GM12874 (cell line): Measurements from ENCODE around the gene BANP.

Experiments
- TF ChIP-seq, protein P1 (sequence below): IDR thresholded peaks from 2 replicates; pipeline ENCODE4 v1.5.1; 2011; ENCODE audit warnings: low read depth, mild to moderate bottlenecking, control low read depth, low read length, moderate library complexity; ENCODE audit not compliant: insufficient read depth

Gene BANP

DNA sequence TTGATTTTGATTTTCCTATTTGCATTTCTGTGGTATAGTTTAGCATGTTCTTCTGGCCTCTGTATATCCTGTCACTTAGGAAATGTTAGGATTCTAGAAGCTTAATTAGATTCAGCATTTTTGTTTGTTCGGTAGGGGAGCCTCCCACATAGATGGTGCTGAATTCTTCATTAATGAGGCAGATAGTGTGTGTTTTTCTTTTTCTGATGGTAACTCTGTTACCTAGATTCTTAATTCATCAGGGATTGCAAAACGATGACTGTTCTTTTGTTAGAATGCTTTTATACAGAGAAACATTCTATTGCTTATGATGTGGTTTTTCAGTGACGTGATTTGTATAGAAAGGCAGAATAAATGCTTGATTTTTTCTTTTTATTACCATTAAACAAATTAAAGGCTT lies 19.0 kb downstream of the BANP start:
- TF ChIP-seq, protein P1, sequence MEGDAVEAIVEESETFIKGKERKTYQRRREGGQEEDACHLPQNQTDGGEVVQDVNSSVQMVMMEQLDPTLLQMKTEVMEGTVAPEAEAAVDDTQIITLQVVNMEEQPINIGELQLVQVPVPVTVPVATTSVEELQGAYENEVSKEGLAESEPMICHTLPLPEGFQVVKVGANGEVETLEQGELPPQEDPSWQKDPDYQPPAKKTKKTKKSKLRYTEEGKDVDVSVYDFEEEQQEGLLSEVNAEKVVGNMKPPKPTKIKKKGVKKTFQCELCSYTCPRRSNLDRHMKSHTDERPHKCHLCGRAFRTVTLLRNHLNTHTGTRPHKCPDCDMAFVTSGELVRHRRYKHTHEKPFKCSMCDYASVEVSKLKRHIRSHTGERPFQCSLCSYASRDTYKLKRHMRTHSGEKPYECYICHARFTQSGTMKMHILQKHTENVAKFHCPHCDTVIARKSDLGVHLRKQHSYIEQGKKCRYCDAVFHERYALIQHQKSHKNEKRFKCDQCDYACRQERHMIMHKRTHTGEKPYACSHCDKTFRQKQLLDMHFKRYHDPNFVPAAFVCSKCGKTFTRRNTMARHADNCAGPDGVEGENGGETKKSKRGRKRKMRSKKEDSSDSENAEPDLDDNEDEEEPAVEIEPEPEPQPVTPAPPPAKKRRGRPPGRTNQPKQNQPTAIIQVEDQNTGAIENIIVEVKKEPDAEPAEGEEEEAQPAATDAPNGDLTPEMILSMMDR = no peak

DNA sequence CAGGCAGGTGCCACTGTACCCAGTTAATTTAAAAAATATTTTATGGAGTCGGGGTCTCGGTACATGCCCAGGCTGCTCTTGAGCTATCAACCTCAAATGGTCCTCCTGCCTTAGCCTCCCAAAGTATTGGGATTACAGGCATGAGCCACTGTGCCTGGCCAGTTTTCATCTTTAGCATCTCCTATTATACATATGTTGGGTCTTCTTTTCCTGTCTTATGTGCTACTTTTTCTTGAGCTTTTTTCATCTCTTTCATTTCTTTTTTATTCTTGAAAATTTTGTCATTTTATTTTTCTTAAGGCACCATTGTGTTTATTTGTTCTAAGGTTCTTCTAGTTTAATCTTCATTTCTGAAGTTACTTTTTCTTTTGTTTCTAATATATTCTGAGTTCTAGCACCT lies 20.7 kb downstream of the BANP start:
- TF ChIP-seq, protein P1 = no peak

DNA sequence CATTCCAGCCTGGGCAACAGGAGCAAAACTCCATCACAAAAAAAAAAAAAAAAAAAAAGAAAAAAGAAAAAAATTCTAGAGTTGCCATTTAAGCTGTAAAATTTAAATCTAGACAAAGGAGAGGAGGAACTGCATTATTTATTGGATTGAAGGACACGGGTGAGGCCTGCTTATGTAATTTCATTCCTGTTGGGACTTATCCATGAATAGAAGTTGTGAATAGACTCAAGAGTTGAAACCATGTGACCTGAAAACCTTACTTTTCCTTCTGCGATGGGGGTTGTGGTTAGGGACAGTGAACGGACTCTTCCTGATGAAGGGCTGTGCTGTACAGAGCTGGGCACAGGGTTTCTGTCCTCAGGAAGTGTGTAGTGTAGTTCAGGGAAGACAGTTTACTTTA lies 22.5 kb downstream of the BANP start:
- TF ChIP-seq, protein P1 = no peak

DNA sequence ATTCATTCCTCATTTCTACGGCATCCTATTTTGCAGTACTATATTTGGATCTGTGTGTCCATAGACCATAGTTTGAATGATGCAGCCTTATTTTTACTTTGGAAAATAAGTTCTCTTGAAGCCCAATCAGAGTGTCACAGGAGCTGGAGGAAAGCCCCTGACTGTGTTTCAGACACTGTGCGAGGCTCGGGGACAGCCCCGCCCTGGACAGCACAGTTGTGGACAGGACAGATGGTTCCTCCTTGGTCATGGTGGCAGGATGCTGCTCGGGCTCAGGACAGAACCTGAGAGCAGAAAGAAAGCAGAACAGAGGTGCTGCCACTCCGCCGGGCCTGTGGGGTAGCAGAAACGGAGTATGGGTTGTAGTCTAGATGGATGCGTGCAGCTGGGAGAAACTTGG lies 22.9 kb downstream of the BANP start:
- TF ChIP-seq, protein P1 = no peak

DNA sequence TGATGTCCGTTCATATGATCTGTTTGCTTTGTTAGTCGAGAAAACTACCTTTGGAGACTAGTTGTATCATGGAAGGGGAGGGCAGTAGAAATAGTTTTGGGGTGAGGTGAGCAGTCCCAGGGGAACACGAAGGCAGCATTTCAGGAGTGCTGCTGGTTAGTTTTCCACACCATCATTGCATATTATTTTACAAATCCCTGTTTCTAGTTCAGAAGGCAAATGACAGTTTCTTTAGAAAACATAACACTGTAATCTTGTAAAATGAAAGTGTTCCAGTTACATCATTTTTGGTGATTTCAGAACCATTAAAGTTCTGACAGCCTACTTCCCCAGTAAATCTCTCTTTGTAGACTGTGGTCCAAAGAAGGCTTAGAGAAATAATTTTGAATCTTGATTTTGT lies 25.4 kb downstream of the BANP start:
- TF ChIP-seq, protein P1 = no peak

DNA sequence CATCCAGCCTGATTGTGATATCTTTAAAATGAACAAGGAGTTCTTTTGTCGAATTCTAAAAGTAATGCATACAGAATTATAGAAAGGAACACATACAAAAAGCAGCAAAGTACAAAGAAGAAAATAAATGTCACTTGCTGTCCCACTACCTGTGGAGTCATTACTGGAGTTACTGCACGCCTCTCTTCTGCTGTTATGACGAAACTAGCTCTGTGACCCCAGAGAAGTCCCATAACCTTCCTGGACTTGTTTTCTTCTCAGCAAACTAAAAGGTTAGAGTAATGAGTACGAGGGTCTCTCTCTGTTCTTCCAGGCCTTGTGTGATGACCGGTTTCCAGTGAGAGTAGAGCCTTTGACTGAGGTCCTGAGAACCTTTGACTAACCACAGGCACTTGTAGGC lies 26.9 kb downstream of the BANP start:
- TF ChIP-seq, protein P1 = no peak

DNA sequence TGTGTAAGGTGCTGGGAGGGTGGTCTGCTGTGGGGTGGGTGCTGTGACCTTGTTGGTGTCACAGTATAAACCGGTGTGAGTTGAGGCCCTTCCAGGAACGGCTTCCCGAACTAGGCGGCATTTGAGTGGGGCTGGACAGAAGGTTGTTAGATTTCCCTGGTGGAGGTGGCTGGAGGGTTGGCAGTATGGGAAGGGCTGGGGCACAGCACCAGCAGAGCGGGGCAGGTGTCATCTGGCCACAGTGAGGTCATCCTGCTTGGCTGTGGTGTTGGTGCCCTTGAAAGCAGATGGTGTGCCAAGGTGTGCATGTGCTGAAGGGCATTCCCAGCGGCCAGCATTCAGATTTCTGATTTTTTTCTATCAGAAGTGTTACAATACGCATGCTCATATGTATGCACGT lies 28.1 kb downstream of the BANP start:
- TF ChIP-seq, protein P1 = no peak

DNA sequence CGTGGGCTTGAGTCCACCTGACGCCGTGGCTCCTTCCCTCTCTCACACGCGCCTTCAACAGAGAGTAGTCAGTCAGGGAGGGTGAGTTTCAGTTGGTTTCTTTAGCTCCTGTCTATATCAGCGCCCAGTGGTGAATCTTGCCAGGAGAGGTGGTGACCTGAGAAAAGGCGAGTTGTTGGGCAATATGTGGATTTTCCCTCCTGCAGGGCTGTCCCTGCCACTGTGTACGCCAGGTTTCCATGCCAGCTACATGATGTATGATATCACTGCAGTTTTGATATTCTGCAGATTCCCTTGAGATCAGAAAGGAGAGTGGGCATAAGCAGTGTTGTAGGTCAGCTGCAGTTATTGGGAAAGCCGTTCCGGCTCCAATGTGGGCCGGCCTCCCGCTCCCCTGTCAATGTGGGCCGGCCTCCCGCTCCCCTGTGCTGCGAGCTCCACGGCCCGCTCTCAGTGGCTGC lies 31.4 kb downstream of the BANP start:
- TF ChIP-seq, protein P1 = no peak
